Stimulated activated CD8-positive, alpha-beta memory T cell treated with anti-CD3 and anti-CD28 coated beads, Interleukin-15, amount 100 ng/mL, for 24 hours (primary cell): ENCODE results near the gene NINL.
A peak's percentile ranks its signal among the peaks of the same experiment; 100 is the strongest.
"Not testable (repeated sequence)": the region's sequence is repeated elsewhere in the genome, so short reads cannot be mapped to it uniquely, and the experiment has no call there.

ENCODE experiments used
- DNase-seq: peaks from one replicate; pipeline ENCODE4 v3.0.0-alpha.2; 2020; ENCODE audit warnings: low read depth

NINL gene

GRCh38 chr20:25584905-25585704, at the start of gene NINL:
NINL (minus strand) TSS chr20:25585531; CDS start chr20:25526587, 58,944 bp downstream.
- DNase-seq: no peak

- no peak for DNase-seq
Measured at GRCh38 chr20:25632940-25633790, 47.8 kb upstream of the NINL start.

DNA sequence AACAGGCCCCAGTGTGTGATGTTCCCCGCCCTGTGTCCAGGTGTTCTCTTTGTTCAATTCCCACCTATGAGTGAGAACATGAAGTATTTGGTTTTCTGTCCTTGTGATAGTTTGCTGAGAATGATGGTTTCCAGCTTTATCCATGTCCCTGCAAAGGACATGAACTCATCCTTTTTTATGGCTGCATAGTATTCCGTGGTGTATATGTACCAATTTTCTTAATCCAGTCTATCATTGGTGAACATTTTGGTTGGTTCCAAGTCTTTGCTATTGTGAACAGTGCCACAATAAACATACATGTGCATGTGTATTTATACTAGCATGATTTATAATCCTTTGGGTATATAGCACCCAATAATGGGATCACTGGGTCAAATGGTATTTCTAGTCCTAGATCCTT, 45.3 kb upstream of the NINL start:
- not testable (repeated sequence) for DNase-seq

- no peak for DNase-seq
Measured at GRCh38 chr20:25629816-25630499, 44.6 kb upstream of the NINL start.

DNA sequence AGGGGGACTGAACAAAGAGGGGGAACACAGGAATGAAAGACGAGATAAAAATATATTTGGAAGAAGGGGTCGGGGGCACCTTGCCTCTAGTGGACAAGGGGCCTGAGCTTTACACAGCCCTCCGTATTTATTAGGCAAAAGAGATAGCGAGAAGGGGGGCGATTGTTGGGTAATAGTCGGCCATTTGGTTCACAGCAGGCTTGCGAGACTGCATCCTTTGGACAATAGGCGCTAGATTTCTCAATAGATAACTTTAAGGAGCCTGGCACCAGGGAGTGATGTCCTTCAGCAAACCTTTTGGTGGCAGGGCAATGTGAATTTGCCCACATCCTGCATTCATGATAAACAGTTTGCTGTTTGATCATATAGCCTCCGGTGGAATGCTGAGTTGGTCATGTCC, 41.4 kb upstream of the NINL start:
- no peak for DNase-seq

DNA sequence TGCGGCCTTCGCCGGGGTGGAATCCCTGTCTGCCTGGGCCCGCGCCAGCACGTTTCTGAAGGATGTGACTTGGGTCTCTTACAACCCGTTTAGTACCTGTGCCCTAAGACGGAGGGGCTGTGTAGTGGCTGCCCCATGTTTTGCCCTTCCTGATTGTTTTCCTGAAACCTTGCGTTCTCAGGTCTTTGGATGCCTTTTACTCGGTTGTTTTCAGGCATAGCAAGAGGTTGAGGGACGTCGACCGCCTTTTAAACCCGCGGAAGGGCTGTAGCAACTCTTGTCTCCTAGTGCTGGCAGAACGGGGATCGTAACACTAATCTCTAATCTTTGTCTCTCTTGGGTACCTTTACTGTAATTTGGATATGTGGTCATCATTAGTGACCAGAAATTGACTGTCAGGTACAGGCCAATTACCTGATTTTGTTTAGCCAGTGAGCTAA, 39.2 kb upstream of the NINL start:
- DNase-seq: no peak

- DNase-seq: peak; percentile 70
Measured at GRCh38 chr20:25623736-25624499, 38.6 kb upstream of the NINL start, which contains the start of gene NANP. NANP (minus strand) TSS chr20:25624014; CDS start chr20:25623948, 66 bp downstream.

DNA sequence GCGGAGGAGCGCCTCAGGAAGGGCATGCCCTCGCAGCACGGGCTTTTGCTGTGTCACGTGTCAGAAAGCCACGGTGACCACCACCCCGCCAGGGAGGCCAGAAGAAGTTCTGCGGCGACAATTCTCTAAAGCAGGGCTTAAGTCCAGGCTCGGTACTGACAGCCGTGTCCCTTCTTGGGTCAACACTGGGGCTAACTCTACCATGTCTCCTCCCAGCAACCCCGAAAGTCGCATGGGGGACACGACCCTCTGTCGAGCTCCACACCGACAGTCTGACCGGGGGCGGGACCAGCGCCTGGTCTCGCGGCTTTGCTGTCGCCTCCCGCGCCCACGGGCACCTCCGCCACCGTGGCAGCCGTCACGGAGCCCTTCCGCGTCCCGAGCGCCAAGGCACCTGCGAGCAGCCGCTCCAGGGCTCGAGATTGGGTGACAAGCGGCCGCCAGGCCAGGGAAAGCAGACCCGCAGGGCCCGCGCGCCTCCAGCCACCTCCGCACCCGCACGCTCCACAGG, 37.9 kb upstream of the NINL start:
- no peak for DNase-seq

DNA sequence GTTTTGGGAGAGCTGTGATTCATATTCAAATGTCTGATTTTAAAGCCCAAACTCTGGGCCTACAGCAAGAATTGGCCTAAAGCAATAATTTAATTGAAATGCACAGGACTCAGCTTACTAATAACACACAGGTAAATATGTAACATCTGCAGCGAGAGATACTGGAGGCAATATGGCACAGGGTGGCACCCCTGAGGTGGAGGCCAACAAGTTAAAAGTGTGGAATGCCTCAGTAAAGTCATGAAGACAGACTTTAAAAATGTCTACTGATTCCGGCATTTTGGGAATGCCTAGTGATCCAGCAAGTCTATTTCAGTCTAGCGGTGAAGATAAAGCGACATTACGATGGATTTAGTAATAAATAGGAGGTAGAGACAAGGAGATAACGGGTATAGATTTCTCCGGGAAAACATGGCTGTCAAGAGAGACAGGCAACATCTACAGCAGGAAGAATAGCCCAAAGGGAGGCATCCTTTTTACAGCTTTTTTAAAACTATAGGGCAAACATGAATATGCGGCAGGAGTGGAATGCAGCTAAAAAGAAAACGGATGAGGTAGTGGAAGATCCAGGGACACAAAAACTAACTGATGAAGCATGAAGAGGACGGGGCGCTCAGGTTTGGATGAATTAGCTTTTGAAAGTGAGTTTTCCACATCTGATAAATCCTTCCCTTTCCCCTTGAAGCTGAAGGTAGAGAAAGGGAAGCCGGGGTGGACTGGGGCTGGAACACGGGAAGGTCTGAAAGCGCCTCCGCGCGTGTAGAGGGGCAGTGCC, 37.3 kb upstream of the NINL start:
- no peak for DNase-seq

GRCh38 chr20:25622049-25622448, 36.7 kb upstream of the NINL start:
- DNase-seq: no peak

- DNase-seq: no peak
Measured at GRCh38 chr20:25619514-25619913, 34.2 kb upstream of the NINL start.

DNA sequence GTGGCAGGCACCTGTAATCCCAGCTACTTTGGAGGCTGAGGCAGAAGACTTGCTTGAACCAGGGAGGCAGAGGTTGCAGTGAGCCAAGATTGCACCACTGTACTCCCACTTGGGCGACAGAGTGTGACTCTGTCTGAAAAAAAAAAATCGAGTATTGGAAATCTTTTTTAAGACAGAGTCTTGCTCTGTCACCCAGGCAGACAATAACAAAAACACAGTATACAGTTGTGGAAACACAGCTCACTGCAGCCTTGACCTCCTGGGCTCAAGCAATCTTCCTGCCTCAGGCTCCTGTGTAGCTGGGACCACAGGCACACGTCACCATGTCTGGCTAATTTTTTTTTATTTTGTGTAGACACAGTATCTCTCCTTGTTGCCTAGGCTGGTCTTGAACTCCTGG, 23.4 kb upstream of the NINL start:
- DNase-seq: no peak

DNA sequence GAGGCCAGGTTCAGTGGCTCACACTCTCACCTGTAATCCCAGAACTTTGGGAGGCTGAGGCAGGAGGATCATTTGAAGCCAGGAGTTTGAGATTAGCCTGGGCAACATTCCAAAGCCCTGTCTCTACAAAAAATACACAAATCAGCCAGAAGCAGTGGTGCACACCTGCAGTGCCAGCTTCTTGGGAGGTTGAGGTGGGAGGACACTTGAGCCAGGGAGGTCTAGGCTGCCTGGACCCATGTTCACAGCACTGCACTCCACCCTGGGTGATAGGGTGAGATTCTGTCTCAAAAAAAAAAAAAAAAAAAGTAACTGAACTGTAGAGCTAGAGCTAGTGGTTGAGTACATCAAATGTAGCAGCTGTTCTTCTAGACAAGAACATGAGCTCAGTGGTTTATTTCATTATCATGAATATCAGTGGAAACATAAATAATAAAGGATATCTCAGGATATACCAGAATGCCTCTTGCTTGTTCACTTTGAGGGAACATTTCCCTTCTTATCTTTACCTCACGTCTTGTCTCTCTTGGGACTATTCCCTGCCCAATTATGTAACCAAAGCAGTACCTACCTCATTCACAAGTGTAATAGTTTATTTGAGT, 20.9 kb upstream of the NINL start:
- no peak for DNase-seq

- no peak for DNase-seq
Measured at GRCh38 chr20:25605148-25605547, 19.8 kb upstream of the NINL start.

- no peak for DNase-seq
Measured at GRCh38 chr20:25604611-25605010, 19.3 kb upstream of the NINL start.

- not testable (repeated sequence) for DNase-seq
Measured at GRCh38 chr20:25602914-25603309, 17.6 kb upstream of the NINL start.

GRCh38 chr20:25602191-25602913, 17.0 kb upstream of the NINL start:
- DNase-seq: not testable (repeated sequence)

- DNase-seq: no peak
Measured at GRCh38 chr20:25601659-25602058, 16.3 kb upstream of the NINL start.

- DNase-seq: no peak
Measured at GRCh38 chr20:25600632-25601031, 15.3 kb upstream of the NINL start.
